IMR-90 (cell line): ENCODE measurements around the gene BCAS4. TPM values are rescaled to one million over a fixed set of nuclear protein-coding genes. Genes with fewer than 3 reads are reported as not detected.
"Not testable (repeated sequence)": the region's sequence is repeated elsewhere in the genome, so short reads cannot be mapped to it uniquely, and the experiment has no call there.

Source experiments
- ATAC-seq: fragments of 200-7000 bp; cut with Tn5 transposase; 2 replicates; pipeline ENCODE4 v1.9.1; 2020; ENCODE audit warnings: low read depth, mild to moderate bottlenecking, moderate library complexity
- BruUV-seq: library from RNA; stranded (reverse); fragments of 400-500 nt; replicated peaks from 2 replicates; lab custom pipeline; 2021; lab: Mats Ljungman, UMichigan
- CTCF ChIA-PET: fragments of 300-600 bp; formaldehyde crosslinking; extraction: SDS; loops from one replicate; lab custom pipeline; 2021; ENCODE audit warnings: antibody characterized with exemption; lab: Yijun Ruan, JAX
- POLR2A ChIA-PET: fragments of 300-600 bp; sonication (Branson Sonifier 250); formaldehyde crosslinking; loops from one replicate; lab custom pipeline; 2022; ENCODE audit warnings: antibody characterized with exemption; ENCODE audit not compliant: unreplicated experiment; lab: Charles Lee
- DNase-seq: peaks from one replicate; pipeline ENCODE4 v3.0.0; 2013
- H2AFZ ChIP-seq: replicated peaks from 2 replicates; pipeline ENCODE3; 2013; ENCODE audit warnings: low read length, mild to moderate bottlenecking; ENCODE audit not compliant: poor library complexity
- H2AK5ac ChIP-seq: 2 replicates; pipeline ENCODE4 v1.6.1; 2013; ENCODE audit warnings: low read depth, low read length, inconsistent platforms
- H2AK9ac ChIP-seq: replicated peaks from 2 replicates; pipeline ENCODE3; 2013; ENCODE audit warnings: mild to moderate bottlenecking, low read depth, low read length, moderate library complexity; ENCODE audit not compliant: poor library complexity
- H2BK120ac ChIP-seq: 2 replicates; pipeline ENCODE4 v1.6.1; 2013; ENCODE audit warnings: low read depth, low read length, inconsistent platforms
- H2BK15ac ChIP-seq: 3 replicates; pipeline ENCODE4 v1.6.1; 2013; ENCODE audit warnings: low read depth, low read length, inconsistent platforms
- H2BK20ac ChIP-seq: 2 replicates; pipeline ENCODE4 v1.6.1; 2013; ENCODE audit warnings: low read depth, mild to moderate bottlenecking, inconsistent platforms, low read length, moderate library complexity
- H2BK5ac ChIP-seq: 2 replicates; pipeline ENCODE4 v1.6.1; 2013; ENCODE audit warnings: mild to moderate bottlenecking, low read depth, low read length, inconsistent platforms; ENCODE audit not compliant: poor library complexity, severe bottlenecking
- H3K14ac ChIP-seq: replicated peaks from 2 replicates; pipeline ENCODE4 v1.6.1; 2013; ENCODE audit warnings: low read depth, low read length, inconsistent platforms
- H3K18ac ChIP-seq: 2 replicates; pipeline ENCODE4 v1.6.1; 2013; ENCODE audit warnings: low read depth, low read length, control low read depth
- H3K23ac ChIP-seq: 2 replicates; pipeline ENCODE4 v1.6.1; 2013; ENCODE audit warnings: low read depth, low read length, inconsistent platforms
- H3K27ac ChIP-seq: 2 replicates; pipeline ENCODE4 v1.5.1; 2013; ENCODE audit warnings: mild to moderate bottlenecking, control low read depth, low read length; ENCODE audit not compliant: insufficient read depth
- H3K27me3 ChIP-seq: 2 replicates; pipeline ENCODE4 v1.6.1; 2013; ENCODE audit warnings: low read length; ENCODE audit not compliant: control insufficient read depth, insufficient read depth
- H3K36me3 ChIP-seq: 2 replicates; pipeline ENCODE4 v1.6.1; 2013; ENCODE audit warnings: low read length, mixed read lengths; ENCODE audit not compliant: control insufficient read depth, insufficient read depth
- H3K4ac ChIP-seq: 2 replicates; pipeline ENCODE4 v1.6.1; 2013; ENCODE audit warnings: low read depth, low read length, inconsistent platforms
- H3K4me1 ChIP-seq: 2 replicates; pipeline ENCODE4 v1.6.1; 2013; ENCODE audit warnings: low read length, mixed read lengths; ENCODE audit not compliant: control insufficient read depth, insufficient read depth
- H3K4me2 ChIP-seq: 2 replicates; pipeline ENCODE4 v1.6.1; 2013; ENCODE audit warnings: low read depth, mild to moderate bottlenecking, control low read depth, low read length, moderate library complexity
- H3K4me3 ChIP-seq: 2 replicates; pipeline ENCODE4 v1.5.1; 2013; ENCODE audit warnings: low read depth, mild to moderate bottlenecking, control low read depth, low read length, moderate library complexity; ENCODE audit not compliant: insufficient read depth
- H3K56ac ChIP-seq: 2 replicates; pipeline ENCODE4 v1.6.1; 2013; ENCODE audit warnings: low read length, inconsistent platforms; ENCODE audit not compliant: insufficient read depth; ENCODE audit errors: extremely low read depth
- H3K79me1 ChIP-seq, 2 experiments: 2 replicates each; pipeline ENCODE4 v1.6.1; 2013; ENCODE audit warnings: low read length in 2 of 2, inconsistent platforms in 1 of 2, low read depth in 1 of 2
- H3K9ac ChIP-seq: 2 replicates; pipeline ENCODE4 v1.6.1; 2013; ENCODE audit warnings: low read depth, low read length, control low read depth
- H3K9me1 ChIP-seq: 2 replicates; pipeline ENCODE4 v1.6.1; 2013; ENCODE audit warnings: low read length, inconsistent platforms; ENCODE audit not compliant: insufficient read depth
- H3K9me3 ChIP-seq: 2 replicates; pipeline ENCODE4 v1.6.1; 2013; ENCODE audit warnings: low read length; ENCODE audit not compliant: control insufficient read depth, insufficient read depth
- H4K20me1 ChIP-seq: 2 replicates; pipeline ENCODE4 v1.6.1; 2013; ENCODE audit warnings: low read length, inconsistent platforms; ENCODE audit not compliant: insufficient read depth
- H4K5ac ChIP-seq: 2 replicates; pipeline ENCODE4 v1.6.1; 2013; ENCODE audit warnings: mild to moderate bottlenecking, low read depth, low read length, control low read depth
- H4K8ac ChIP-seq, 2 experiments: 2 replicates each; pipeline ENCODE4 v1.6.1; 2013; ENCODE audit warnings: low read depth in 2 of 2, low read length in 2 of 2, control low read depth in 1 of 2, inconsistent platforms in 1 of 2
- H4K91ac ChIP-seq: 2 replicates; pipeline ENCODE4 v1.6.1; 2013; ENCODE audit warnings: low read depth, low read length, inconsistent platforms; ENCODE audit not compliant: insufficient read depth
- WGBS, 2 experiments: methylation state at CpG; one replicate each; pipeline versions ENCODE4 v1.1.5 to v1.1.7; 2013; ENCODE audit warnings: missing lambda C conversion rate in 2 of 2; ENCODE audit not compliant: insufficient read length in 1 of 2; ENCODE audit errors: extremely low coverage in 2 of 2; 5-methylcytosine and 5-hydroxymethylcytosine counted together
- dilution Hi-C: fragments of 300-500 bp; cut with HindIII; formaldehyde crosslinking; loops from one replicate; pipeline ENCODE4 v1.14.3; 2018; ENCODE audit warnings: low sequenced_read_pairs; ENCODE audit not compliant: unreplicated experiment
- in situ Hi-C: fragments of 300-500 bp; cut with MboI; formaldehyde crosslinking; loops from 3 replicates; pipeline ENCODE4 v1.14.3; 2019; ENCODE audit warnings: low sequenced_read_pairs, inconsistent platforms, mixed read lengths
- intact Hi-C: fragments of 100-400 bp; cut with micrococcal nuclease; formaldehyde crosslinking; loops from 2 replicates; pipeline ENCODE4 v1.10.0; 2022
- polyA plus RNA-seq, 3 experiments: library from polyadenylated mRNA; depleted of rRNA; stranded (reverse); fragments of >200 nt; gene quantifications; 2 replicates each; pipeline ENCODE4 v1.2.3, GENCODE V29; 2012; ENCODE audit warnings: low replicate concordance in 1 of 3
- total RNA-seq: library from RNA; depleted of rRNA; stranded (reverse); fragments of >200 nt; gene quantifications from 2 replicates; pipeline ENCODE4 v1.2.3, GENCODE V29; 2012

BCAS4 gene
- total and polyA plus RNA-seq, 2 of the 4 experiments (the other 2 are of a cell fraction) = 42.7 to 47.5 TPM

- H2AK9ac ChIP-seq, H2AFZ ChIP-seq, H4K5ac ChIP-seq, BruUV-seq, H3K4ac ChIP-seq, H3K9ac ChIP-seq, H3K9me1 ChIP-seq, H3K56ac ChIP-seq, H3K79me1 ChIP-seq, ATAC-seq, intact Hi-C loops, H3K4me1 ChIP-seq, H2BK20ac ChIP-seq, H2BK120ac ChIP-seq, H2AK5ac ChIP-seq, H3K4me2 ChIP-seq, H2BK15ac ChIP-seq, H3K23ac ChIP-seq, H3K4me3 ChIP-seq, H3K36me3 ChIP-seq, dilution Hi-C loops, H4K20me1 ChIP-seq, H4K8ac ChIP-seq, H3K18ac ChIP-seq, in situ Hi-C loops, H3K14ac ChIP-seq, H3K27ac ChIP-seq, H3K9me3 ChIP-seq, H2BK5ac ChIP-seq, DNase-seq, H4K91ac ChIP-seq: not testable (repeated sequence)
- WGBS, 2 experiments = 100% methylated on average over 4 of the region's 8 CpGs; no CpG with 5 or more reads in 1 of the 2 experiments
- peaks cover 12% of the 10 kb centered on the region for H3K27me3 ChIP-seq
- CTCF ChIA-PET = interaction anchor here (0.6 kb wide), 1 partner anchor 843 kb away, joined by 3 read pairs; no protein-coding TSS in a partner anchor
- POLR2A ChIA-PET = interaction anchor here (0.7 kb wide), 1 partner anchor 9 kb away, joined by 4 read pairs; no protein-coding TSS in a partner anchor
Observed at GRCh38 chr20:50778994-50779393, 15.9 kb upstream of the BCAS4 start.
